MM.1S (cell line): ENCODE data around the gene TBX4.

Source experiments
- EZH2 ChIP-seq: fragments of 300-600 bp; sonication (generic); optimal IDR thresholded peaks from 2 replicates; pipeline ENCODE3; 2017; ENCODE audit warnings: low read depth, mild to moderate bottlenecking, antibody characterized with exemption, low read length, mixed read lengths
- EZH2phosphoT487 ChIP-seq: fragments of 300-600 bp; sonication (generic); IDR thresholded peaks from 2 replicates; pipeline ENCODE4 v1.6.1; 2018; ENCODE audit warnings: antibody characterized with exemption, low read length
- TF ChIP-seq, protein P1 (sequence below): fragments of 300-600 bp; sonication (generic); IDR thresholded peaks from 2 replicates; pipeline ENCODE4 v1.5.1; 2016; ENCODE audit warnings: antibody characterized with exemption, low read length, mixed read lengths

DNA sequence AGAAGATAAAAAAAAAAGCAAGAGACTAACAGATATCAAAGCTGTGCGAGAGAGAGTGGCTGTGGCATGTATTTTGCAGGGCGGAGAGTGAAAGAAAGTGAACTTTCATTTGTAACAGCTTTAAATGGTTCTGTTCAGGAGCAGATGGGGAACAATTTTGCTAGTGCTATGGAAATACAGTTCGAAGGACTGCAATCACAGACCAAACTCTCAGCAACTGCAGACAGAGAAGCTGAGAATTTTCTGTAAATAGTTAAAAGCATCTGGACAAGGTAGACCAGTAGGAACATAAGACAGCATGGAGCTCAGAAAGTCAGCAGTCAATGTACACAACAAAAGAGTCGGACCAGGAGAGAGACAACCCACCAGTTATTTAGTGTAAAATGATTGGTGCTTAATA lies 62.3 kb downstream of the TBX4 start:
- TF ChIP-seq, protein P1, sequence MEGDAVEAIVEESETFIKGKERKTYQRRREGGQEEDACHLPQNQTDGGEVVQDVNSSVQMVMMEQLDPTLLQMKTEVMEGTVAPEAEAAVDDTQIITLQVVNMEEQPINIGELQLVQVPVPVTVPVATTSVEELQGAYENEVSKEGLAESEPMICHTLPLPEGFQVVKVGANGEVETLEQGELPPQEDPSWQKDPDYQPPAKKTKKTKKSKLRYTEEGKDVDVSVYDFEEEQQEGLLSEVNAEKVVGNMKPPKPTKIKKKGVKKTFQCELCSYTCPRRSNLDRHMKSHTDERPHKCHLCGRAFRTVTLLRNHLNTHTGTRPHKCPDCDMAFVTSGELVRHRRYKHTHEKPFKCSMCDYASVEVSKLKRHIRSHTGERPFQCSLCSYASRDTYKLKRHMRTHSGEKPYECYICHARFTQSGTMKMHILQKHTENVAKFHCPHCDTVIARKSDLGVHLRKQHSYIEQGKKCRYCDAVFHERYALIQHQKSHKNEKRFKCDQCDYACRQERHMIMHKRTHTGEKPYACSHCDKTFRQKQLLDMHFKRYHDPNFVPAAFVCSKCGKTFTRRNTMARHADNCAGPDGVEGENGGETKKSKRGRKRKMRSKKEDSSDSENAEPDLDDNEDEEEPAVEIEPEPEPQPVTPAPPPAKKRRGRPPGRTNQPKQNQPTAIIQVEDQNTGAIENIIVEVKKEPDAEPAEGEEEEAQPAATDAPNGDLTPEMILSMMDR = no peak
- TF ChIP-seq EZH2phosphoT487 (no peak), EZH2 (no peak)
